ENCODE results near the gene CLEC5A.
A peak's percentile ranks its signal among the peaks of the same experiment; 100 is the strongest.
"Not testable (repeated sequence)": the region's sequence is repeated elsewhere in the genome, so short reads cannot be mapped to it uniquely, and the experiment has no call there.

CLEC5A gene

GRCh38 chr7:141906285-141906684, 40.5 kb downstream of the CLEC5A start:
- DNase-seq (ENCODE audit: low read depth in 2 of 2) = peak in 1 of 2 donors; percentile 54
- no peak for TF ChIP-seq CTCF (IDR thresholded peaks at IDR 0.05; ENCODE audit: low read depth, low read length)
- no peak overlapping the region for H3K4me3 ChIP-seq (replicated peaks in 1 of 2; ENCODE audit: low read depth in 2 of 2, low read length in 2 of 2)

- DNase-seq (ENCODE audit: low read depth in 2 of 2); H3K4me3 ChIP-seq (replicated peaks in 1 of 2; ENCODE audit: low read depth in 2 of 2, low read length in 2 of 2): not testable (repeated sequence)
These were observed 47.4 kb downstream of the CLEC5A start for GRCh38 chr7:141899366-141899765.

- no peak overlapping the region for H3K4me3 ChIP-seq (replicated peaks in 1 of 2; ENCODE audit: low read depth in 2 of 2, low read length in 2 of 2)
- no peak for TF ChIP-seq CTCF (IDR thresholded peaks at IDR 0.05; ENCODE audit: low read depth, low read length)
- no peak for DNase-seq (ENCODE audit: low read depth in 2 of 2)
These were observed 55.4 kb downstream of the CLEC5A start for GRCh38 chr7:141891336-141891735.

GRCh38 chr7:141889321-141889720, 57.5 kb downstream of the CLEC5A start:
- no peak for TF ChIP-seq CTCF (IDR thresholded peaks at IDR 0.05; ENCODE audit: low read depth, low read length)

GRCh38 chr7:141884539-141885225, 62.1 kb downstream of the CLEC5A start:
- no peak for DNase-seq (ENCODE audit: low read depth in 2 of 2)
- TF ChIP-seq CTCF (IDR thresholded peaks at IDR 0.05; ENCODE audit: low read depth, low read length) = no peak
- H3K4me3 ChIP-seq (replicated peaks in 1 of 2; ENCODE audit: low read depth in 2 of 2, low read length in 2 of 2) = no peak overlapping the region

More at GRCh38 chr7:141889321-141889720, 57.5 kb downstream of the CLEC5A start:
- H3K4me3 ChIP-seq (replicated peaks in 1 of 2; ENCODE audit: low read depth in 2 of 2, low read length in 2 of 2) = no peak overlapping the region
- peak in 1 of 2 donors; percentile 17 for DNase-seq (ENCODE audit: low read depth in 2 of 2)

GRCh38 chr7:141880960-141881359, 65.8 kb downstream of the CLEC5A start:
- no peak for DNase-seq (ENCODE audit: low read depth in 2 of 2)
- no peak for TF ChIP-seq CTCF (IDR thresholded peaks at IDR 0.05; ENCODE audit: low read depth, low read length)
- no peak overlapping the region for H3K4me3 ChIP-seq (replicated peaks in 1 of 2; ENCODE audit: low read depth in 2 of 2, low read length in 2 of 2)

GRCh38 chr7:141877365-141877764, 69.4 kb downstream of the CLEC5A start:
- H3K4me3 ChIP-seq (replicated peaks in 1 of 2; ENCODE audit: low read depth in 2 of 2, low read length in 2 of 2) = no peak overlapping the region
- TF ChIP-seq CTCF (IDR thresholded peaks at IDR 0.05; ENCODE audit: low read depth, low read length) = no peak
- DNase-seq (ENCODE audit: low read depth in 2 of 2) = no peak
